Gastrocnemius medialis (tissue), 4 donors: ENCODE measurements around the gene BCAR1. TPM values are rescaled to one million over a fixed set of nuclear protein-coding genes. Genes with fewer than 3 reads are reported as not detected.
A peak's percentile ranks its signal among the peaks of the same experiment; 100 is the strongest.
"Not testable (repeated sequence)": the region's sequence is repeated elsewhere in the genome, so short reads cannot be mapped to it uniquely, and the experiment has no call there.

Experiments used
- ATAC-seq, 2 donors: fragments of 150-250 bp; one replicate each; pipeline ENCODE4 v1.9.1; 2016
- DNase-seq, 2 donors: peaks; one replicate each; pipeline ENCODE4 v3.0.0-alpha.2; 2019
- H3K27ac ChIP-seq, 4 donors: fragments of 200-600 bp; sonication (generic); 1 replicate in 1 of 4; 2 replicates in 3 of 4; pipeline ENCODE4 v1.5.1; 2016 to 2018; ENCODE audit warnings: mild to moderate bottlenecking in 2 of 4, moderate library complexity in 1 of 4
- H3K27me3 ChIP-seq, 3 donors: fragments of 200-600 bp; sonication (generic) in 2 of 3; 1 replicate in 1 of 3; 2 replicates in 2 of 3; pipeline versions ENCODE4 v1.5.1 to v1.6.0; 2016 to 2019; ENCODE audit warnings: mild to moderate bottlenecking in 1 of 3, moderate library complexity in 1 of 3
- H3K36me3 ChIP-seq, 2 donors: fragments of 200-600 bp; sonication (generic) in 1 of 2; one replicate each; pipeline ENCODE4 v1.5.1; 2017 to 2018
- H3K4me1 ChIP-seq, 2 donors: fragments of 200-600 bp; sonication (generic) in 1 of 2; one replicate each; pipeline ENCODE4 v1.5.1; 2016 to 2017; ENCODE audit warnings: mild to moderate bottlenecking in 2 of 2
- H3K4me3 ChIP-seq, 4 donors: fragments of 200-600 bp; sonication (generic) in 3 of 4; 1 replicate in 1 of 4; 2 replicates in 3 of 4; pipeline ENCODE4 v1.5.1; 2016 to 2019; ENCODE audit warnings: mild to moderate bottlenecking in 2 of 4
- H3K9me3 ChIP-seq, 3 donors: fragments of 200-600 bp; sonication (generic) in 2 of 3; 1 replicate in 1 of 3; 2 replicates in 2 of 3; pipeline ENCODE4 v1.5.1; 2016 to 2019
- CTCF ChIP-seq, 5 experiments: fragments of 450-650 bp in 3 of 5; fragments of 200-600 bp in 2 of 5; sonication (generic) in 2 of 5; IDR thresholded peaks in 4 of 5; conservative IDR thresholded peaks in 1 of 5; 1 replicate in 4 of 5; 2 replicates in 1 of 5; pipeline ENCODE4 v1.5.1; 2016 to 2019; ENCODE audit warnings: antibody characterized with exemption in 5 of 5, mild to moderate bottlenecking in 3 of 5, moderate library complexity in 3 of 5
- POLR2A ChIP-seq, 2 donors: fragments of 450-650 bp; IDR thresholded peaks; one replicate each; pipeline ENCODE4 v1.6.1; 2017; ENCODE audit warnings: antibody characterized with exemption in 2 of 2, mild to moderate bottlenecking in 2 of 2, moderate library complexity in 2 of 2
- in situ Hi-C, 4 donors: fragments of 200-750 bp; cut with MboI; loops; one replicate each; pipeline versions ENCODE4 v1.15.0 to v1.8.0; 2017; ENCODE audit warnings: low sequenced_read_pairs in 4 of 4
- intact Hi-C: fragments of 100-400 bp; cut with DNase I; formaldehyde crosslinking; loops from one replicate; pipeline ENCODE4 v1.15.1; 2023; ENCODE audit warnings: low total_unique reads
- total RNA-seq, 4 donors: library from RNA; depleted of rRNA; stranded (reverse); fragments of >200 nt; gene quantifications; one replicate each; pipeline versions ENCODE4 v1.1.0 to v1.2.3, GENCODE V29; 2016

The BCAR1 gene
- total RNA-seq, 4 donors from 2014 or later = 101 to 153 (median 145) TPM

- DNase-seq = no peak
Measured at GRCh38 chr16:75216576-75216975, 34.8 kb downstream of the BCAR1 start.

GRCh38 chr16:75216127-75216526, 35.3 kb downstream of the BCAR1 start:
- no peaks in the 10 kb centered on the region for H3K9me3 ChIP-seq
- no peak overlapping the region for H3K4me3 ChIP-seq
- in situ Hi-C loops = loop anchor here in 1 of 4 donors (25.0 kb wide), 1 partner anchor 546 kb away; no protein-coding TSS in a partner anchor
- H3K36me3 ChIP-seq = no peaks in the 10 kb centered on the region
- DNase-seq (no peak), ATAC-seq (no peak)
- no peaks in the 10 kb centered on the region for H3K4me1 ChIP-seq
- no peak overlapping the region for H3K27ac ChIP-seq
- no peak for TF ChIP-seq POLR2A (IDR thresholded peaks at IDR 0.05)
- no peaks in the 10 kb centered on the region for H3K27me3 ChIP-seq
- intact Hi-C loops = no loop called here

More at GRCh38 chr16:75216576-75216975, 34.8 kb downstream of the BCAR1 start:
- Histone ChIP-seq H3K27ac (peak overlapping the region in 1 of 4 donors; percentile 67), H3K9me3 (no peaks in the 10 kb centered on the region), H3K27me3 (no peaks in the 10 kb centered on the region), H3K36me3 (no peaks in the 10 kb centered on the region), H3K4me1 (no peaks in the 10 kb centered on the region), H3K4me3 (no peak overlapping the region)
- in situ Hi-C loops = loop anchor here in 1 of 4 donors (25.0 kb wide), 1 partner anchor 546 kb away; no protein-coding TSS in a partner anchor
- ATAC-seq = no peak
- intact Hi-C loops = no loop called here
- no peak for TF ChIP-seq POLR2A (IDR thresholded peaks at IDR 0.05)
- TF ChIP-seq CTCF (IDR thresholded peaks at IDR 0.05 in 4 of 5, conservative IDR thresholded peaks at IDR 0.05 in 1 of 5) = no peak

GRCh38 chr16:75211286-75211685, 40.1 kb downstream of the BCAR1 start:
- ATAC-seq, H3K36me3 ChIP-seq, H3K4me3 ChIP-seq, DNase-seq, H3K4me1 ChIP-seq, intact Hi-C loops, H3K9me3 ChIP-seq, H3K27me3 ChIP-seq, H3K27ac ChIP-seq: not testable (repeated sequence)
- in situ Hi-C loops = loop anchor here in 1 of 4 donors (25.0 kb wide), 1 partner anchor 551 kb away; no protein-coding TSS in a partner anchor

- Histone ChIP-seq H3K27me3 (no peaks in the 10 kb centered on the region), H3K9me3 (no peaks in the 10 kb centered on the region), H3K4me3 (no peak overlapping the region), H3K27ac (no peak overlapping the region), H3K4me1 (no peaks in the 10 kb centered on the region), H3K36me3 (no peaks in the 10 kb centered on the region)
- TF ChIP-seq POLR2A (IDR thresholded peaks at IDR 0.05) (no peak), CTCF (IDR thresholded peaks at IDR 0.05 in 4 of 5, conservative IDR thresholded peaks at IDR 0.05 in 1 of 5) (no peak)
- ATAC-seq (no peak), DNase-seq (no peak)
- in situ Hi-C loops = loop anchor here in 1 of 4 donors (25.0 kb wide), 1 partner anchor 552 kb away; no protein-coding TSS in a partner anchor
- intact Hi-C loops = loop anchor here (10.0 kb wide), 1 partner anchor 435 kb away; the partner anchor contains the start of genes KARS1 and TERF2IP
Measured at GRCh38 chr16:75209944-75210343, 41.5 kb downstream of the BCAR1 start.

- not testable (repeated sequence) for H3K36me3 ChIP-seq, H3K27me3 ChIP-seq, H3K4me3 ChIP-seq, ATAC-seq, H3K27ac ChIP-seq, H3K9me3 ChIP-seq, DNase-seq, H3K4me1 ChIP-seq
- in situ Hi-C loops (loop anchor here in 1 of 4 donors (25.0 kb wide), 1 partner anchor 553 kb away; no protein-coding TSS in a partner anchor), intact Hi-C loops (loop anchor here (10.0 kb wide), 1 partner anchor 435 kb away; the partner anchor contains the start of genes KARS1 and TERF2IP)
Measured at GRCh38 chr16:75209514-75209913, 41.9 kb downstream of the BCAR1 start.

- Histone ChIP-seq H3K4me3 (no peak overlapping the region), H3K27ac (no peak overlapping the region), H3K36me3 (no peaks in the 10 kb centered on the region), H3K9me3 (no peaks in the 10 kb centered on the region), H3K27me3 (no peaks in the 10 kb centered on the region), H3K4me1 (no peaks in the 10 kb centered on the region)
- TF ChIP-seq CTCF (IDR thresholded peaks at IDR 0.05 in 4 of 5, conservative IDR thresholded peaks at IDR 0.05 in 1 of 5) (no peak), POLR2A (IDR thresholded peaks at IDR 0.05) (no peak)
- DNase-seq = no peak
- no peak for ATAC-seq
- intact Hi-C loops (loop anchor here (10.0 kb wide), 1 partner anchor 436 kb away; the partner anchor contains the start of genes KARS1 and TERF2IP), in situ Hi-C loops (loop anchor here in 1 of 4 donors (25.0 kb wide), 1 partner anchor 553 kb away; no protein-coding TSS in a partner anchor)
Measured at GRCh38 chr16:75208861-75209505, 42.4 kb downstream of the BCAR1 start.
